Epithelial cell of proximal tubule (primary cell): Measurements from ENCODE around the gene PDE6G. TPM values are rescaled to one million over a fixed set of nuclear protein-coding genes. Genes with fewer than 3 reads are reported as not detected.

Experiments
- DNase-seq: peaks from one replicate; pipeline ENCODE4 v3.0.0-alpha.2; 2011; ENCODE audit warnings: low read depth
- H3K4me3 ChIP-seq: 2 replicates; pipeline ENCODE4 v1.5.1; 2011; ENCODE audit warnings: low read depth, mild to moderate bottlenecking, low read length
- total RNA-seq: library from RNA; depleted of rRNA; stranded (reverse); fragments of >200 nt; gene quantifications from 2 replicates; pipeline ENCODE4 v1.2.3, GENCODE V29; 2015
- TF ChIP-seq, protein P1 (sequence below): conservative IDR thresholded peaks from 2 replicates; pipeline ENCODE4 v1.5.1; 2012; ENCODE audit warnings: low read depth, mild to moderate bottlenecking, low read length

PDE6G gene
- total RNA-seq, 1 donor from 2014 or later: 23.5 TPM

DNA sequence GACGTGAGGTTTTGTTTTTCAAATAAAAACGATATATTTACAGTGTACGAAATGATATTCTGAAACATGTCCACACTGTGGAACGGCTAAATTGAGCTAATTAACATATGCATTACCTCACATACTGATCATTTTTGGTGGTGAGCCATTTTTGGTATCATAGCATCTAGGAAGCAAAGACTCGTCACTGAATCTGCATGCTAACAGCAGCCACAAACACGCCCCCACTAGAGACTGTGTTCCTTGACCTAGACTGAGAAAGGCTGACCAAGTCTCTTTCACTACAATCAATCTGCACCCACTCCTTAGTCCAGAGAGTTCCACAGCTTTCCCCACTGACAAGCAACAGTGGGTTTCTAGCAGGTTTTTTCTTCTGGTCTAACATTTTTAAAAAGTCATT lies 48.9 kb downstream of the PDE6G start:
- no peak overlapping the region for H3K4me3 ChIP-seq
- TF ChIP-seq, protein P1, sequence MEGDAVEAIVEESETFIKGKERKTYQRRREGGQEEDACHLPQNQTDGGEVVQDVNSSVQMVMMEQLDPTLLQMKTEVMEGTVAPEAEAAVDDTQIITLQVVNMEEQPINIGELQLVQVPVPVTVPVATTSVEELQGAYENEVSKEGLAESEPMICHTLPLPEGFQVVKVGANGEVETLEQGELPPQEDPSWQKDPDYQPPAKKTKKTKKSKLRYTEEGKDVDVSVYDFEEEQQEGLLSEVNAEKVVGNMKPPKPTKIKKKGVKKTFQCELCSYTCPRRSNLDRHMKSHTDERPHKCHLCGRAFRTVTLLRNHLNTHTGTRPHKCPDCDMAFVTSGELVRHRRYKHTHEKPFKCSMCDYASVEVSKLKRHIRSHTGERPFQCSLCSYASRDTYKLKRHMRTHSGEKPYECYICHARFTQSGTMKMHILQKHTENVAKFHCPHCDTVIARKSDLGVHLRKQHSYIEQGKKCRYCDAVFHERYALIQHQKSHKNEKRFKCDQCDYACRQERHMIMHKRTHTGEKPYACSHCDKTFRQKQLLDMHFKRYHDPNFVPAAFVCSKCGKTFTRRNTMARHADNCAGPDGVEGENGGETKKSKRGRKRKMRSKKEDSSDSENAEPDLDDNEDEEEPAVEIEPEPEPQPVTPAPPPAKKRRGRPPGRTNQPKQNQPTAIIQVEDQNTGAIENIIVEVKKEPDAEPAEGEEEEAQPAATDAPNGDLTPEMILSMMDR: no peak
- no peak for DNase-seq

DNA sequence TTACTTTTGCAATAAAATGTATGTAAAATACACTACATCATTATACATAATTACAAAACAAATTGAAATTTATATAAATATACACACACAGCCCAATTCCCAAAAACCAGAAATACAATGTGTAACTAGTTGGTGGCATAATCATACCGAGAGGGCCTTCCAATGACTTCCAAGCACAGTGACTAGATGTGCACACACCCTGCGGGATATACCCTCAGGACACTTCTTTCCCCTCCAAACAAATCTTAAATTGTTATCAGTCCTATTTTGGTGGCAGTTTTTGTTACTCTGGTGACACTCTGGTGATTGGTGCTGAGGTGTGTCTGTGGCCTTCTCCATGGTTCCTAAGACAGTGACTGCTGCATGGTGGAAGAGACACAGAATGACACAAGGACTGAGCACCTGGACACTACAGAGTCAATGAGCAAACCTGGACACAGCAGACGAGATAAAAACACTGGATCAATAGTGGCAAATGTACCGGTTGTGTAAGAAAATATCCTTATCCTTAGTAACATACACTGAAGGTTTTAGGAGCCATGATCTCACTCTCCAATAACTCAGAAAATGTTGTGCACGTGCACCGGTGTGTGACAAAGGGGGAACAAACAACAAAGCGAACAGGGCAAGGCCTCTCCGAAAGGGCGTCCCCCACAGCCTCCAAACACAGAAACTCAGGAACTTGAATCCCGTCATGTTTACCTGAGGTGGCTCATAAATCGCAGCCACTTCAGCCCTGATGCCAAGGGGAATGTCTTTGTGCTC lies 52.3 kb downstream of the PDE6G start:
- H3K4me3 ChIP-seq: no peak overlapping the region
- no peak for DNase-seq
- TF ChIP-seq, protein P1: no peak

DNA sequence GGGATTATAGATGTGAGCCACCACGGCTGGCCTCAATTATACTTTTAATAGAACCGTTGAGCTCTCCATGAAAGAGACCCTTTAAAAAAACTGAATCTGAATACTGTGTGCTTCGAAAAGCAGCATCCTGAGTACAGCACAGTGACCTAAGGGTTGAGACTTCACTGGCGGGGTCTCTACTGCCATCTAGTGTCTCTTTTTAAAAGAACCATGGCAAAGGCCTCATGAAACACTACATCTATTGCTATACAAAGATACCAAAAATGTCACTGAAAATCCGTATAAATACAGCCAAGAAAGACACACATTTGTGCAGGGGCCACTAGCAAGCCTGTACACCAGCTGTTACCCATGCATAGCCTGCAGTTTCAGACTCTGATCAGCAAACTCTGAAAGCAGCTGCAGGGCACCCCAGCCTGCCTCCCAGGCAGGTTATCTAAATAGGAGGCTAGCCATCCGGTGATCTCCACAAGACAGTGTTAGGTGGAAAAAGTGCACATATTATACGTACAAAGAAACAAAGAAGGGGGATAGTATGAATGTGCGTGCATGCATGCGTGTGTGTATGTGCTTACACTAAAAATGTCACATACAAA lies 54.7 kb downstream of the PDE6G start:
- no peak for DNase-seq
- no peak overlapping the region for H3K4me3 ChIP-seq
- TF ChIP-seq, protein P1: peak; percentile 87

Other genes starting within 250 kb of the PDE6G start
- gene ACTG1, start 143.7 kb downstream of the PDE6G start, total RNA-seq: 8,322 and 8,951 TPM in 2 replicates
- 0.51 TPM in 1 of 2 replicates, not detected in the other for gene FSCN2, start 128.2 kb downstream of the PDE6G start, total RNA-seq
- 33.8 and 38.2 TPM in 2 replicates for gene FAAP100, start 104.2 kb downstream of the PDE6G start, total RNA-seq
- 51.9 and 81.4 TPM in 2 replicates for gene NPLOC4, start 19.4 kb downstream of the PDE6G start, total RNA-seq
- gene TSPAN10, start 19.3 kb downstream of the PDE6G start, total RNA-seq: 0.14 and 0.29 TPM in 2 replicates
- gene OXLD1, start 10.1 kb upstream of the PDE6G start, total RNA-seq: 24.4 and 30.6 TPM in 2 replicates
- 32.7 and 33.2 TPM in 2 replicates for gene CCDC137, start 10.2 kb upstream of the PDE6G start, total RNA-seq
- gene ARL16, start 27.3 kb upstream of the PDE6G start, total RNA-seq: 43.5 and 59.0 TPM in 2 replicates
- gene HGS, start 27.5 kb upstream of the PDE6G start, total RNA-seq: 122 and 144 TPM in 2 replicates
- gene MRPL12, start 46.8 kb upstream of the PDE6G start, total RNA-seq: 127 and 218 TPM in 2 replicates
- 60.1 and 98.6 TPM in 2 replicates for gene SLC25A10, start 55.7 kb upstream of the PDE6G start, total RNA-seq
- not detected in 2 replicates for gene GCGR, start 147.6 kb upstream of the PDE6G start, total RNA-seq
- 111 and 153 TPM in 2 replicates for gene MCRIP1, start 176.7 kb upstream of the PDE6G start, total RNA-seq
- gene PPP1R27, start 178.5 kb upstream of the PDE6G start, total RNA-seq: 0.17 and 0.36 TPM in 2 replicates
- 932 and 1,272 TPM in 2 replicates for gene P4HB, start 204.0 kb upstream of the PDE6G start, total RNA-seq
- gene ARHGDIA, start 214.8 kb upstream of the PDE6G start, total RNA-seq: 272 and 414 TPM in 2 replicates
- 179 and 367 TPM in 2 replicates for gene ALYREF, start 235.0 kb upstream of the PDE6G start, total RNA-seq
- 280 and 313 TPM in 2 replicates for gene ANAPC11, start 235.2 kb upstream of the PDE6G start, total RNA-seq
- 0.58 and 2.6 TPM in 2 replicates for gene NPB, start 245.7 kb upstream of the PDE6G start, total RNA-seq